IPS-NIHi7 (cell line): ENCODE measurements around the gene FAHD2A.
"Not testable (repeated sequence)": the region's sequence is repeated elsewhere in the genome, so short reads cannot be mapped to it uniquely, and the experiment has no call there.

Experiments used
- DNase-seq: peaks from one replicate; pipeline ENCODE4 v3.0.0; 2012; ENCODE audit warnings: mixed read lengths; ENCODE audit errors: extremely low spot score

Gene FAHD2A

GRCh38 chr2:95433973-95434372 is 31.5 kb downstream of the FAHD2A start:
- DNase-seq = not testable (repeated sequence)

GRCh38 chr2:95434507-95435076 is 32.1 kb downstream of the FAHD2A start:
- DNase-seq = not testable (repeated sequence)

- DNase-seq = not testable (repeated sequence)
Observed at GRCh38 chr2:95435162-95435871, 32.8 kb downstream of the FAHD2A start.

DNA sequence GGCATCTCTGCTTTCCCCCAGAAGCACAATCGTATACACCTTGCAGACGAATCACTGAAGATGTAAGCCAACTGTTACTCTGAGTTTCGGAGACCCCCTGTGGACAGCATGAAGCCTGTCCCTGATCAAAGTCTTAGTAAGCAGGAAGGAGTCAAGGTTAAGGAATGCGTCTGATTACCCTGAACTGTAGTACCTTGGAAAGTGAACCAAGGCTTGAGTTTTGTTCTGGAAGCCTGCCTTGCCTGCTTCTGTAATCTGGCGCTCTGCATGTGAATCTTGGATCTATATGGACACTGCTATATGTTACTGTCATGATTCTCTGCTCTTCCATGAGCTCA is 33.3 kb downstream of the FAHD2A start:
- not testable (repeated sequence) for DNase-seq

DNA sequence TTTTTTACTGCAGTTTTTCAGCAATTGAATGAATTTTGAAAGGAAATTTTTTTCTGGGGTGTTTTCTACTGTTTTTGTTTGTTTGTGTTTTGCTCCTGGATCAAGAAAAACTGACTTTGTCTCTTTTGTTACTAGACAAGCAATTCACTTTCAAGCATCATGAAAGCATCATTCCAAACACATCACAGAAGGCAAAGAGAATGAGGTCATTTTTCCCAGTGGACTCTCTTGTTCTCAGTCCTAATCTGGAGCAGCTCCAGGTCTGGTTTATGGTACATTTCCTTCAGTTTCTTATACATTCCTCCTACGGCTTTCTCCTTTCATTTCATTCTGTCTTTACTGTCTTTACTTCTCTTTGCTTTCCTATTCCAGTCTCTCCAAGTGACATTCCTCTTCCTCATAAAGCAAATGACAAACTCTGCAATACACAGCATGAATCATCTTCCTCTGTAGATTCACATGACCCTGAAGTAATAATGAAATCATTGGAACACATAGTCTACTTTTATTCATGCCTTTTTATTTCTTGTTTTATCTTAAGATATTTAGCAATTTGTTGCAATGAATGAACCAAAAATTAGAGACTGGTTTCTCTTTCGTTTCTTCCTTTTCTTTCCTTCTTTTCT is 40.1 kb downstream of the FAHD2A start:
- DNase-seq = not testable (repeated sequence)

DNA sequence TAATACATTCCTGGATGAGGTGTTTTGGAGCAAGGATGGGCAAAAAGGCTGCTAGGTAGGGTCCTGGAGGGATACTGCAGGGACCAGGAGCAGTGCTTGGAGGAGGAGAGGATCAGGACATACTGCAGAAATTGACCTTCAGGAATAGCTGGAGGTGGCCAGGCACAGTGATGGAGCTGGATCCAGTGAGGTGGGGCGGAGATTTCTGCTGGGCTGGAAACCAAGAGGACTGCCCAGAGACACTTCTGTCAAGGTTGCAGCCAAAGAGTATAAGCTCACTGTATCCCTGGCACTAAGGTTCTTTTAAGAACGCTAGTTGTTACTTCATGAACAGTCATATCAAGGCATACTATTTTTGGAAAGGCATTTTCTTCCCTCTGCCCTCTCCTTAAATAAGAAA is 42.8 kb downstream of the FAHD2A start:
- DNase-seq = not testable (repeated sequence)

DNA sequence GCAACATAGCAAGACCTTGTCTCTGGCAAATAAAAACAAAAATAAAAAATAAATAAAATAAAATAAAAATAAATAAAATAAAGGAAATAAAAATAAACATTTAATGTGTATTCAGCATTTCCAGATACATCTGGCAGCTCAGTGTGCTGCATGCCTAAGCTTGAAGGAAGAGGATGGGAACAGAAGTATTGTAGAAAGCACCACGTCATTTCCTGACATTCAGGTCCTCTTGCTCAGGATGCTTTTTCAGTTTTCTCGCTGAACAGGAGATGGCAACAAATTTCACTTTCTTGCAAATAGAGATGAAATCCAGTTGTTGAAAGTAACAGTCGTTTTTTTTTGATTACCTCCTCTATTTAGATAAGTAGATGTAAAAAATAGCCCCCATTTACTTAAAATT is 60.8 kb downstream of the FAHD2A start:
- not testable (repeated sequence) for DNase-seq
